HG02763 (cell line): ENCODE results near the gene ASCC1.
"Not testable (repeated sequence)": the region's sequence is repeated elsewhere in the genome, so short reads cannot be mapped to it uniquely, and the experiment has no call there.

Experiments used
- ATAC-seq: cut with Tn5 transposase; IDR thresholded peaks from one replicate; pipeline ENCODE4 v1.9.1; 2021; ENCODE audit warnings: mild to moderate bottlenecking, moderate library complexity; ENCODE audit not compliant: unreplicated experiment

ASCC1 gene

DNA sequence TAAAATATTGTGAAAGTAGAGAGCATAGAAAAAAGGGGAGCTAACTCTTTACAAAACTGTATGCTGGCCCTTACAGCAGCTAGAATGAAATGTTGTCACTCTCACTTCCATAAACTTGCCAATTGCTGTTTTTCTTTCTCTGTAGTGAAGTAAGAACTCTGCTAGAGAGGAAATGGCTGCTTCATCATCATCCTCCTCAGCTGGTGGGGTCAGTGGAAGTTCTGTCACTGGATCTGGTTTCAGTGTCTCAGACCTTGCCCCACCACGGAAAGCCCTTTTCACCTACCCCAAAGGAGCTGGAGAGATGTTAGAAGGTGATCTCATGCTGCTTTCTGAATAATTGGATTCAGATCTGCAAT, 7.6 kb upstream of the ASCC1 start:
- ATAC-seq, result no peak

DNA sequence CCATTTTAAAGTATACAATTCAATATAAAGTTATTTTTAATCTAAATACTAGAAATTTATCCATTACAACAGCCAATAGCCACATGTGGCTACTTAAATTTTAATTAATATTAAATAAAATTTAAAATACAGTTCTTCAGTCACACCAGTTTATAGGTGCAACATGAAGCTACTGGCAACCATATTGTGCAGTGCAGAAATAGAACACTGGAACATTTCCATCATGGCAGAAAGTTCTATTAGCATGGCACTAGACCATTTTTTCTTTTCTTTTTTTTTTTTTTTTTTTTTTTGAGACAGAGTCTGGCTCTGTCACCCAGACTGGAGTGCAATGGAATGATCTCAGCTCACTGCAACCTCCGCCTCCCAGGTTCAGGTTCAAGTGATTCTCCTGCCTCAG, 5.2 kb upstream of the ASCC1 start:
- ATAC-seq, result no peak

DNA sequence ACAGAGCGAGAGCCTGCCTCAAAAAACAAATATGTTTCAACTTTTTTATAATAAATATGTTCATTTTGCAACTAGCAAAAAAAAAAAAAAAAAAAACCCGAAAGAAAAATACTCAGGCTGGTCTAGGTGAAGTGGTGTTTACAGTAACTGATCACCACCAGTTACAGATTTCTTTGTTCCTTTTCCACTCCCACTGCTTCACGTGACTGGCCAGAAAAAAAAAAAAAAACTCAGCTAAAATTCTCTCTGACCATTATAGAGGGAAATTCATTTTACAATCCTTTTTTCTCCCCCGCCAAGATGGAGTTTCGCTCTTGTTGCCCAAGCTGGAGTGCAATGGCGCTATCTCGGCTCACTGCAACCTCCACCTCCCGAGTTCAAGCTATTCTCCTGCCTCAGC, 4.6 kb upstream of the ASCC1 start:
- no peak for ATAC-seq

GRCh38 chr10:72219235-72219814, 3.2 kb upstream of the ASCC1 start:
- ATAC-seq, result no peak

DNA sequence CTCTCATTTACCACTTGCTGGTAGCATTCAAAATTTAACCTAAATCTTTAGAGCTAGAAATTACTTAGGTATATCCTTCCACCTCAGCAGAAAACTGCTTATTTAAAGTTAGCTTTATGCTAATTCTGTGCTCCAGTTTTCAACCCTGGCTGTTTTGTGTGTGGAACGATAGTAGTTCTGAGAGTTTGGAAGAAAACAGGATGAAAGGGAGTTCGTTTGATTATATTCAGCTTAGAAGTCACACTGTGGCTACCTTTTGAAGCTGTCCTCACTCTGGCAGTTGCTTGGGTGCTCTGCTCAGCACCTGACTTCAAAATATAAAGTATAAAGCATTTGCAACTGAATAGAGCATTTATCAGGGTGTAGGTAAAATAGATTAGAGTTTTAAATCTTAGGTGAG, 2.6 kb upstream of the ASCC1 start:
- ATAC-seq, result no peak

- ATAC-seq, result no peak
These were observed 2.2 kb upstream of the ASCC1 start for GRCh38 chr10:72218325-72218724.

DNA sequence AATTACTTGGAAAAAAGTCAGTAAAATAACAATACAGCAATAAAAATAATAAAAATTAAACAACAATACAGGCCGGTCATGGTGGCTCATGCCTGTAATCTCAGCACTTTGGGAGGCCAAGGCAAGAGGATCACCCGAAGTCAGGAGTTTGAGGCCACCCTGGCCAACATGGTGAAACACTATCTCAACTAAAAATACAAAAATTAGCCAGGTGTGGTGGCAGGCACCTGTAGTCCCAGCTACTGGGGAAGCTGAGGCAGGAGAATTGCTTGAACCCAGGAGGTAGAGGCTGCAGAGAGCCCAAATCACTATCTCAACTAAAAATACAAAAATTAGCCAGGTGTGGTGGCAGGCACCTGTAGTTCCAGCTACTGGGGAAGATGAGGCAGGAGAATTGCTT, 4.2 kb downstream of the ASCC1 start:
- ATAC-seq, result not testable (repeated sequence)

DNA sequence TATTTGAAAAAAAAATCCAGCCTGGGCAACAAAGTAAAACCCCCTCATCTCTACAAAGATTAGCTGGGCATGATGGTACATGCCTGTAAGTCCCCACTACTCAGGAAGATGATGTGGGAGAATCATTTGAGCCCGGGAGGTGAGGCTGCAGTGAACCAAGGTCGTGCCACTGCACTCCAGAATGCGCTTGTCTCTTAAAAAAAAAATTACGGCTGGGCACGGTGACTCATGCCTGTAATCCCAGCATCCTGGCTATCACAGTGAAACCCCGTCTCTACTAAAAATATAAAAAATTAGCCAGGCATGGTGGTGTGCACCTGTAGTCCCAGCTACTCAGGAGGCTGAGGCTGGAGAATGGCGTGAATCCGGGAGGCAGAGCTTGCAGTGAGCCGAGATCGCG, 4.7 kb downstream of the ASCC1 start:
- ATAC-seq, result not testable (repeated sequence)

DNA sequence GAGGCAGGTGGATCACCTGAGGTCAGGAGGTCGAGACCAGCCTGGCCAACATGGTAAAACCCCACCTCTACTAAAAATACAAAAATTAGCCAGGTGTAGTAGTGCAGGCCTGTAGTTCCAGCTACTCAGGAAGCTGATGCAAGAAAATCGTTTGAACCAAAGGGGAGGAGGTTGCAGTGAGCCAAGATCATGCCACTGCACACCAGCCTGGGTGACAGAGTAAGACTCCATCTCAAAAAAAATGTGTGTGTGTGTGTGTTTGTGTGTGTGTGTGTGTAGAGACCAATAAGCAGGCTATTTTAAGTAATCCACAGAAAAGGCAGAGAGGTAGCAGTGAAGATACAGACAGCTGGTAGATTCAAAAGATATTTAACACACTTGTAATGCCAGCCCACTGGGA, 7.5 kb downstream of the ASCC1 start:
- ATAC-seq, result not testable (repeated sequence)

- no peak for ATAC-seq
These were observed 9.4 kb downstream of the ASCC1 start for GRCh38 chr10:72206511-72207229.

DNA sequence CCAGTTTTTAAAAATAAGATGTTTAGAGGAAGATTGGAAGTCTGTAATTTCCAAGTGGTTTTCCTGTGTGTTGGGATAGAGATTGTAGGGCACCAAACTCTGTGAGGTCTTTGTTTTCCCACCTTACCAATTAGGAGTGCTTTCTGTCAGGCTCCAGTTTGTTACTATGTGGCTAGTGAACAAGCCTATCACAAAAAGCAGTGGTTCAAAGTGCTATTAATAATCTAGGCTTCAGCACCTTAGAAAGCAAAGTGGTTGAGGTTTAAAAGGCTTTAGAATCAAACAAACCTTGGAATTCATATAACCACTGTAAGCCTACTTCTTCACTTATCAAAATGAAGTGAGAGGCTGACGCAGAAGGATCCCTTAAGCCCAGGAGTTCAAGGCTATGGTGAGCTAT, 11.4 kb downstream of the ASCC1 start:
- ATAC-seq, result no peak

- ATAC-seq, result no peak
These were observed 11.8 kb downstream of the ASCC1 start for GRCh38 chr10:72204296-72204695.

DNA sequence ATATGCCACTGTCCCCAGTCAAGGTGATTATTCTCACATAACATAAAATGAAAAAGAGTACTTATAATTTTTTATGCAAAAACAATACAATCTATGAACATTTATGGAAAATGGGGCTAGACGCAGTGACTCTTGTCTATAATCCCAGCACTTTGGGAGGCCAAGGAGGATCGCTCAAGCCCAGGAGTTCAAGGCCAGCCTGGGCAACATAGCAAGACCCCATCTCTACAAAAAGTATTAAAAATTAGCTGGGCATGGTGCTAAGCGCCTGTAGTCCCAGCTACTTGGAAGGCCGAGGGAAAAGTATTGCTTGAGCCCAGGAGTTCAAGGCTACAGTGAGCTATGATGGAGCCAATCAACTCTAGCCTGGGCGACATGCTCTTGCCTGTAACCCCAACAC, 14.8 kb downstream of the ASCC1 start:
- ATAC-seq, result no peak

- no peak for ATAC-seq
These were observed 15.2 kb downstream of the ASCC1 start for GRCh38 chr10:72200883-72201282.

- no peak for ATAC-seq
These were observed 21.1 kb downstream of the ASCC1 start for GRCh38 chr10:72194949-72195348.

- no peak for ATAC-seq
These were observed 29.1 kb downstream of the ASCC1 start for GRCh38 chr10:72186982-72187330.

DNA sequence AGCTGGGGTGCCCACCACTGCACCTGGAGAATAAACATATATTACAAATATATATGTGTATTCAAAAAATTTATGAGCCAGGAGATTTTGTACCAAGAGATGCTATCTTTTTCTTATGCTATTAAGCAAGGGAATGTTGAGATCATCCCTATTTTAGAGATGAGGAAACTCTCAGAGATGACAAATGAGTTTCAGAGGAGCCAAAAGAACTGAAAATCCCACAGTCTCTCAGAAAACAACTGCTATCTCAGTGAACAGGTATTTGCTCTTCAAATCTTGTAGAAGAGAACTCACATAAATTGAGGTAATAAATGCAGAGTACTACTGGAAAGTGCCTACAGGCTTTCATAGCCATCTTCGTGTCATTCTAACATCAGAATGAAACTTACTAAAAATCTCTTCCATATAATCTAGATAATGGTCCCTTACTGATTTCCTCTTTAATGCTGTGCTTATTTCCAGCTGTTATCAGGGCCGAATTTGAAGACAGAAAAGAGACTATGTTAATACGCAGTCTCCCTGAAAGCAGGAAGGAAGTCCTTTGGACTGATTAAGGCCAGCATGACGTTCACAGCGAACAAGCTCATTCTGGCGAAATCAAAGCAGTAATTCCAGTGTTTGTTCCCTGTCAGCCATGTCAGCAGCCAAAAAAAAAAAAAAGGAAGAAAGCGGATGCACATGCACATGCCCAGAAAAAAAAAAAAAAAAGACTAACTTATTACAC, 29.7 kb downstream of the ASCC1 start:
- ATAC-seq, result no peak

- no peak for ATAC-seq
These were observed 31.9 kb downstream of the ASCC1 start for GRCh38 chr10:72184156-72184555.

GRCh38 chr10:72177454-72177853, 38.6 kb downstream of the ASCC1 start:
- no peak for ATAC-seq

GRCh38 chr10:72176701-72177100, 39.4 kb downstream of the ASCC1 start:
- no peak for ATAC-seq

- no peak for ATAC-seq
These were observed 40.9 kb downstream of the ASCC1 start for GRCh38 chr10:72175149-72175548.

GRCh38 chr10:72174297-72174662, 41.8 kb downstream of the ASCC1 start:
- no peak for ATAC-seq
